HepG2 (cell line): ENCODE results near the gene HES2. TPM values are rescaled to one million over a fixed set of nuclear protein-coding genes. Genes with fewer than 3 reads are reported as not detected.

Source experiments
- AHR ChIP-seq: IDR thresholded peaks from 2 replicates; pipeline ENCODE4 v1.6.1; 2018; ENCODE audit warnings: missing genetic modification reagents, missing compliant biosample characterization
- DR1 ChIP-seq: sonication (generic); formaldehyde crosslinking; IDR thresholded peaks from 2 replicates; pipeline ENCODE4 v1.8.0; 2021; ENCODE audit warnings: mild to moderate bottlenecking, missing genetic modification reagents, inconsistent platforms
- ESRRA ChIP-seq: sonication (generic); formaldehyde crosslinking; IDR thresholded peaks from 2 replicates; pipeline ENCODE4 v1.5.1; 2020; ENCODE audit warnings: mild to moderate bottlenecking, low read depth, missing genetic modification reagents
- ETV5 ChIP-seq: IDR thresholded peaks from 2 replicates; pipeline ENCODE4 v1.6.1; 2018; ENCODE audit warnings: missing biosample characterization, missing genetic modification reagents, inconsistent platforms, borderline replicate concordance
- FIP1L1 ChIP-seq: fragments of 200-400 bp; formaldehyde crosslinking; IDR thresholded peaks from 2 replicates; pipeline ENCODE4 v1.6.1; 2018; ENCODE audit warnings: low read depth, mild to moderate bottlenecking, low read length, moderate library complexity, borderline replicate concordance; ENCODE audit not compliant: insufficient read depth
- FOXP1 ChIP-seq, 2 experiments: fragments of 450-650 bp in 1 of 2; IDR thresholded peaks; 2 replicates each; pipeline ENCODE4 v1.6.1; 2017 to 2018; ENCODE audit warnings: antibody characterized with exemption in 1 of 2
- HDAC6 ChIP-seq: fragments of 200-600 bp; sonication (generic); IDR thresholded peaks from 2 replicates; pipeline ENCODE4 v1.7.0; 2017; ENCODE audit warnings: mild to moderate bottlenecking, antibody characterized with exemption, low read length, low read depth
- HNF1B ChIP-seq: sonication (generic); formaldehyde crosslinking; IDR thresholded peaks from 2 replicates; pipeline ENCODE4 v1.5.1; 2020; ENCODE audit warnings: mild to moderate bottlenecking, moderate library complexity, missing genetic modification reagents
- KLF11 ChIP-seq: IDR thresholded peaks from 2 replicates; pipeline ENCODE4 v1.6.1; 2016; ENCODE audit warnings: missing compliant biosample characterization
- KMT2B ChIP-seq: IDR thresholded peaks from 2 replicates; pipeline ENCODE4 v1.6.1; 2016; ENCODE audit warnings: missing genetic modification reagents, missing compliant biosample characterization
- LRRFIP1 ChIP-seq: sonication (generic); formaldehyde crosslinking; conservative IDR thresholded peaks from 2 replicates; pipeline ENCODE4 v1.4.0; 2020; ENCODE audit warnings: missing genetic modification reagents
- MXI1 ChIP-seq: IDR thresholded peaks from 3 replicates; pipeline ENCODE4 v1.6.1; 2012; ENCODE audit warnings: low read depth, low read length, inconsistent platforms, borderline replicate concordance
- NFE2L2 ChIP-seq: fragments of 150-350 bp; IDR thresholded peaks from 2 replicates; pipeline ENCODE4 v1.6.1; 2014; ENCODE audit warnings: low read length
- NFRKB ChIP-seq: fragments of 450-650 bp; IDR thresholded peaks from 2 replicates; pipeline ENCODE4 v1.6.1; 2017
- NONO ChIP-seq, 2 experiments: fragments of 450-650 bp in 1 of 2; sonication (generic) in 1 of 2; formaldehyde crosslinking in 1 of 2; IDR thresholded peaks in 1 of 2; conservative IDR thresholded peaks in 1 of 2; 2 replicates each; pipeline versions ENCODE4 v1.6.1 to v1.8.0; 2017 to 2022; ENCODE audit warnings: mild to moderate bottlenecking in 1 of 2, missing genetic modification reagents in 1 of 2, moderate library complexity in 1 of 2
- PRPF4 ChIP-seq: fragments of 200-400 bp; formaldehyde crosslinking; IDR thresholded peaks from 2 replicates; pipeline ENCODE4 v1.6.1; 2016; ENCODE audit warnings: low read length, low read depth; ENCODE audit not compliant: poor library complexity, severe bottlenecking
- SKIL ChIP-seq: sonication (generic); formaldehyde crosslinking; IDR thresholded peaks from 2 replicates; pipeline ENCODE4 v1.8.0; 2022; ENCODE audit warnings: missing genetic modification reagents, mild to moderate bottlenecking, moderate library complexity, borderline replicate concordance
- SRF ChIP-seq: IDR thresholded peaks from 2 replicates; pipeline ENCODE4 v1.6.1; 2011; ENCODE audit warnings: mild to moderate bottlenecking, low read depth, low read length, moderate library complexity
- ZBTB2 ChIP-seq: sonication (generic); formaldehyde crosslinking; IDR thresholded peaks from 2 replicates; pipeline ENCODE4 v1.8.0; 2022; ENCODE audit warnings: low read depth, missing genetic modification reagents
- ZBTB21 ChIP-seq: sonication (generic); formaldehyde crosslinking; IDR thresholded peaks from 2 replicates; pipeline ENCODE4 v1.4.0; 2020; ENCODE audit warnings: missing genetic modification reagents
- ZNF235 ChIP-seq: sonication (generic); formaldehyde crosslinking; IDR thresholded peaks from 2 replicates; pipeline ENCODE4 v1.8.1; 2023; ENCODE audit warnings: mild to moderate bottlenecking, missing genetic modification reagents, borderline replicate concordance
- ZNF484 ChIP-seq: sonication (generic); formaldehyde crosslinking; IDR thresholded peaks from 2 replicates; pipeline ENCODE4 v1.5.1; 2020; ENCODE audit warnings: mild to moderate bottlenecking, low read depth, missing genetic modification reagents, borderline replicate concordance
- ZNF580 ChIP-seq: IDR thresholded peaks from 2 replicates; pipeline ENCODE4 v1.6.1; 2016; ENCODE audit warnings: low read depth, borderline replicate concordance
- ZNF749 ChIP-seq: sonication (generic); formaldehyde crosslinking; IDR thresholded peaks from 2 replicates; pipeline ENCODE4 v1.8.0; 2022; ENCODE audit warnings: mild to moderate bottlenecking, missing genetic modification reagents, moderate library complexity, borderline replicate concordance
- polyA plus RNA-seq, 8 experiments: library from polyadenylated mRNA; depleted of rRNA in 3 of 8; stranded (reverse) in 7 of 8; unstranded in 1 of 8; fragments of >200 nt; fragmentation: Illumina TruSeq in 4 of 8; extraction: Trizol in 4 of 8; gene quantifications; 2 replicates each; pipeline versions ENCODE4 v1.2.1 to v1.2.3, GENCODE V29; 2011 to 2016; ENCODE audit warnings: low read depth in 4 of 8, missing spikeins in 1 of 8, mixed read lengths in 1 of 8; ENCODE audit not compliant: insufficient read depth in 1 of 8
- total RNA-seq, 5 experiments: library from RNA; depleted of rRNA; stranded (reverse); fragments of >200 nt; fragmentation: Illumina TruSeq; extraction: Trizol; gene quantifications; 2 replicates each; pipeline ENCODE4 v1.2.3, GENCODE V29; 2016; ENCODE audit warnings: low read depth in 1 of 5

HES2 gene
- total and polyA plus RNA-seq, 2 of the 13 experiments (the other 11 are each of a cell fraction or from before 2014, with no cell fraction given): 0.11 to 0.17 TPM

- TF ChIP-seq HDAC6 (no peak), ZNF484 (CRISPR knock-in tag) (no peak), ESRRA (CRISPR knock-in tag) (no peak), KMT2B (CRISPR knock-in tag) (no peak), SRF (no peak), ZBTB2 (CRISPR knock-in tag) (no peak), ZNF580 (no peak), FIP1L1 (no peak), HNF1B (CRISPR knock-in tag) (no peak), LRRFIP1 (CRISPR knock-in tag) (no peak), KLF11 (CRISPR knock-in tag) (no peak), FOXP1 (IDR thresholded peaks at IDR 0.05) (no peak), FOXP1 (CRISPR knock-in tag; IDR thresholded peaks at IDR 0.05) (peak; percentile 72), NONO (IDR thresholded peaks at IDR 0.05) (no peak), NONO (CRISPR knock-in tag; conservative IDR thresholded peaks at IDR 0.05) (no peak), ZNF749 (CRISPR knock-in tag) (no peak), AHR (CRISPR knock-in tag) (no peak), MXI1 (no peak), DR1 (CRISPR knock-in tag) (no peak), PRPF4 (no peak), SKIL (CRISPR knock-in tag) (no peak; the same call in 1 of the 2 replicates), ZBTB21 (CRISPR knock-in tag) (no peak), NFE2L2 (no peak), ZNF235 (CRISPR knock-in tag) (no peak), NFRKB (no peak), ETV5 (CRISPR knock-in tag) (peak; percentile 76; the same call in 1 of the 2 replicates)
These were observed 6.8 kb downstream of the HES2 start (continued) for GRCh38 chr1:6412896-6413295.
